GM21576 (cell line): ENCODE measurements around the gene C2orf81.
"Not testable (repeated sequence)": the region's sequence is repeated elsewhere in the genome, so short reads cannot be mapped to it uniquely, and the experiment has no call there.

Experiments used
- ATAC-seq: cut with Tn5 transposase; IDR thresholded peaks from one replicate; pipeline ENCODE4 v1.9.1; 2021; ENCODE audit warnings: mild to moderate bottlenecking, moderate library complexity; ENCODE audit not compliant: unreplicated experiment

The C2orf81 gene

DNA sequence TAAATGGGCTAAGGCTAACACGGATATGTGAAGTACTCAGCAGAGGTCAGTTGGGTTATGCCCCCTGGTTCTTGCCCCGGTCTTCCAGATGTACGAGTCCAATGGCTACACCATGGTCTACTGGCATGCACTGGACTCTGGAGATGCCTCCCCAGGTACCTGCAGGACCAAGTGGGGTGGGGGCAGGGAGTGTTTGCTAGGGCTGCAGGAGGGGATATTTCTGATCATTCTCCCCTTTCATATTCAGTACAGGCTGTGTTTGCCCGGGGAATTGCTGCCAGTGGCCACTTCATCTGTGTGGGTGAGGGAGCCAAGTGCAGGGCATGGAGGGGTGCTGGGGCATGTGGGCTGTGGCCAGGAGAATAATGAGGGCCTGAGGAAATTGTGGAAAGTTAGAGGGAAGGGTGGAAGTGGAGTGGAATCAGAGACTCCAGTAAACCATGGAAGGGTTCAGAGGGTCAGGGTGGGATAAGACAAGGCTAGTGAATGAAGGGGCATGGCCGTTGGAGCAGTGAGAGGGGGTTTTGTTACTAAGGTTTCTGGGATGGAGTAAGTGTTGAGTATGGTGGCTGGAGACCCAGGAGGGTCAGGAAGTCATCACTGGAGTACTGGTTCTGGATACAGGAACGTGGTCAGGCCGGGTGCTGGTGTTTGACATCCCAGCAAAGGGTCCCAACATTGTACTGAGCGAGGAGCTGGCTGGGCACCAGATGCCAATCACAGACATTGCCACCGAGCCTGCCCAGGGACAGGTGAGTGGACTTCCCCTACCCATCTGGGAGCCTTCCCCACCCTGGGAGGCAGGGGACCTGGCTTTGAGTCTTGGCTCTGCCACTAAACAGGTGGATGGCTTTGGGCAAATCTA is 2.0 kb upstream of the C2orf81 start:
- no peak for ATAC-seq

DNA sequence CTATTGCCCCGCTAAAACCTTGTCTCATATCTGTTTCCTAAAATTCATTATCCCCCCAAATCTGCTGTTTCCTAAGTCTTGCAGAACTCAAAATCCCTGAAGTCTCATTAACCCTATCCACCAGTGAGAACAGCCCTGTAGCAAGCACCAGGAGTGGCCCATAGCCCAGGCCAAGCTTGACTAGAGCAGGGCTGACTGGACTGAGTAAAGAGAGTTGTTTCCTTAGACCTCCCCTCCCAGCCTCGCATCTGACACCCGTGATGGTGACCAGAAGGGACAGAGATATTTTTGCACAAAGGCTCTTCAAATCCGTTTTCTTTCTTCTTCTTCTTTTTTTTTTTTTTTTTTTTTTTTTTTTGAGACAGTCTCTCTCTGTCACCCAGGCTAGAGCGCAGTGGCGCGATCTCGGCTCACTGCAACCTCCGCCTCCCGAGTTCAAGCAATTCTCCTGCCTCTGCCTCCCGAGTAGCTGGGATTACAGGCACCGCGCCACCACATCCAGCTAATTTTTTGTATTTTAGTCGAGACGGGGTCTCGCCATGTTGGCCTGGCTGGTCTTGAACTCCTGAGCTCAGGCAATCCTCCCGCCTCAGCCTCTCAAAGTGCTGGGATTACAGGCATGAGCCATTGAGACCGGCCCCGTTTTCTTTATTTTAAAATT is 846 bp downstream of the C2orf81 start:
- ATAC-seq, result not testable (repeated sequence)

DNA sequence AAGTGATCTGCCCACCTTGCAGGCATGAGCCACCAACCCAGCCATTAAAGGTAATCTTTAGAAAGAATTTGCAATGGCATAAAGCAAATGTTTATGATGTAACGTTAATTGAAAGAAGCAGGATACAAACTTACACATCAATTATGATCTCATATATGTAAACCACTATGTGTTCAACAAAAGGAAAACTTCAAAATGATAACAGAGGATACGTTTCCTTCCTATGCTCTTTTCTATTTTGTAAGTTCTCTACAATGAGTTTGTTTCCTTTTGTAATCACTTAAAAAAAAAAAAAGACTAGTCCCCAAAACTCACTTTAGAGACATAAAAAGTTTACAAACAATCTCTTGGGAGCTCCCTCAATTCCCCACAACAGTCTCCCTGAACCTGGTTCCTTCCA is 1.4 kb downstream of the C2orf81 start:
- no peak for ATAC-seq

DNA sequence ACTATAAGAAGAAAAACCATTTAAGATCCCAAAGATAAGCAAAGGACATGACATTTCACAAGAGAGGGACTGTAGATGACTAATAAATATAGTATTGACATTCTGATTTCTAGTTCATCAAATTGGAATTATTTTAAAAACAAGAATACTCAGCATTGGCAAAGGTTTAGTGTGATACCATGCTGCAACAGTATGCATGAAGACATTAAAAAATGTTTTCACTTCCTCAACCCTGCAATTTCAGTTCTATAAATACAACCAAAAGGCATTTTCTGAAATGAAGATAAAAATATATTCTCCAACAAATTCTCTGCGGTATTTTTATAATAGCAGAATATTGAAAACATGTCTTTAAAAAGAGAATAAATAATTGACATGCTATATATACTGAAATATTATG is 2.1 kb downstream of the C2orf81 start:
- no peak for ATAC-seq

DNA sequence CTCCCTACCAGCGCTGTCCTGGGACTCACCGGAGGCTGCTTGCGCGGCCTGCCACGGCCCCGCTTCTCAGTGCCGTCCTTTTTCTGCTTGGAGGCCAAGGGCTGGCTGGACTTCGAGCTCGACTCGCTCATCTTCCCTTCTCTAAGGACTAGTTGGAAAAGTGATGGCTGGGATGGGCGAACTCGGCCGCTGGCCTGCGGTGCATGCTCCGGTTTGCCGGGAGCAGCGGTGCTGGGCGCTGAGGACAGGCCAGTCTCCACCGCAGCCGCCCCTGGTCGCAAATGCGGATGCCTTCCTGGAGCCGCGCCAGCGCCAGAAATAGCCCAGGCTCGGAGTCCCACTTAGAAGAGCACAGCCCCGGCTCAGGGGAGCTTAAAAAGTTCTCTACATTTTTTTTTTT is 3.1 kb downstream of the C2orf81 start:
- ATAC-seq, result no peak

DNA sequence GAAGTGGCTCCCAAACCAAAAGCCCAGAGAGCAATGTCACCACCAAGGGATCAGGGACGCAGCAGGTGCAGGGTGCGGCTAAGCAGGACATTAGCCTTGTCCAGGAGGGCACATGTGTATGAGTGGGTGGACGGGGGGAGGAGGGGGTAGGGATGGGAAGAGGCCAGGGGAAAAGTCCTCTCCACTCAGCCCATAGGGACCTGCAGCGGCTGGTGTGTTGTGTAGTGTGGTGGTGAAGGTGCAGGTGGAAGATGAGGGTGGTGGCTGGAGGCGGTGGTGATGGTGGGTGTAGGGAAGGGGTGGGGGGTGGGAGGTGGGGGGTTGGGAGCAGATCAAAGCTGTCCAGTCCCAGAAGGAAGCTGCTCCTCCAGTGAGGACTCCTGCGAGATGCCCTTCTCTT is 3.7 kb downstream of the C2orf81 start:
- ATAC-seq, result no peak

DNA sequence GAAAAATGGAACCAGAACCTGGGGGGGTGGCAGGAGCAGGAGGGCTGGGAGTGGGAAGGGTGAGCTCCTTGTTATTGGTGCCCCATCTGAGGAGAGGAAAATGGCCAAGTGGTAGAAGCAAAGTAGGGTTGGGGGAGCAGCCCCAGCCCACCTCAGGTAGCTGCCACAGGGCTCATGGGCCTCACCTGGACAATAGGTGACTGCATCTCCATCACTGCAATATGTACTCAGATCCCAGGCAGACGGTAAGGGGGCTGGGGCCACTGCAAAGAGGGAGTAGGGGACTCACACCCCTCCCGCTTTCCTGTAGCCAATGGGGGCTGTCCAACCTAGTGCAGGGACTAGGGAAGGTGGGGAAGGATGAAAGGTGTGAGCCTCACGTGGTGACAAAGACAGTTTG is 4.2 kb downstream of the C2orf81 start:
- ATAC-seq, result no peak

DNA sequence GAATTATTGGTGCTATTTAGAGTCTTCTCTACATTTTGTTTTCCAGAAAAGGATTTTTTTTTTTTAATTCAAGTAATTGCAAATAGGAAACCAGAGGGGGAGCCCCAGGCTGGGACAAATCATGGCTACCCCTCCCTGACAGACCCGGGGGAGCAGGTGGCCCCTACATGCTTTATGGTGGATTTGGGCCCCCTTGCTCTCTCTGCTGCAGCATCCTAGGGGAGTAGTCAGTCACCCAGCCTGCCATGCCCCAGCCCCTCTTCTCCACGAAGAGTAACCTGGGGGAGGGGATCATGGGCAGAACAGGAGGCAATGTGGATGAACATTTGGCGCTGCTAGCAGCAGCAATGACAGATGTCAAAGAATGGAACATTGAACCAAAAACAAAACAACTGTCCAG is 4.6 kb downstream of the C2orf81 start:
- no peak for ATAC-seq

DNA sequence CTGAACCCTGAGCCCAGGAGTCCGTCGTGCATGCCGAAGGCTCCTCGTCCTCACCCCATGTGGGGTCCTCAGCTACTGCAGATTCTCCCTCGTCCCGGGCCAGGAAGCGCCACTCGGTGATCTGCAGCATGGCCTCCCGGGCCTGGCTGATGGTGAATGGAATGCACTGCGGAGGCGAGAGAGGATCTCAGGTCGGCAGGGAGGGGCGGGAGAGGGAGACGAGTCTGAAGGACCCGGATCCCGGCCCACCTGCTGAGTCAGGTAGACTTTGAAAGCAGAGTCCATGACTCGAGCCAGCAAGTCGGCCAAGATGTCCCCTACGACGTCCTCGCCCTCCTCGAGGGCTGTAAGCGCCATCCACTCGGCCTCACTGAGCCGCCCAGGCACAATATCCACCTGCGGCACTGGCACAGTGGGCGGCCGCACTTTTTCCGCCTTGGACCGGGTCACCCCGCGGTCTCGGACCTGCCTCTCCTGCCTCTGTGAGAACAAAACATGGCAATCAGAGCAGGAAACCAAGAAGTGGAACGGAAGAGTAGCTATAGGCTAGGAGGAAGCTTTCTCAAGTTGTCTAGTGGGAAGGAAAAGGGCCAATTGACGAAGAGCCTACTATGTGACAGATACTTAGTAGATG is 5.5 kb downstream of the C2orf81 start:
- ATAC-seq, result no peak

DNA sequence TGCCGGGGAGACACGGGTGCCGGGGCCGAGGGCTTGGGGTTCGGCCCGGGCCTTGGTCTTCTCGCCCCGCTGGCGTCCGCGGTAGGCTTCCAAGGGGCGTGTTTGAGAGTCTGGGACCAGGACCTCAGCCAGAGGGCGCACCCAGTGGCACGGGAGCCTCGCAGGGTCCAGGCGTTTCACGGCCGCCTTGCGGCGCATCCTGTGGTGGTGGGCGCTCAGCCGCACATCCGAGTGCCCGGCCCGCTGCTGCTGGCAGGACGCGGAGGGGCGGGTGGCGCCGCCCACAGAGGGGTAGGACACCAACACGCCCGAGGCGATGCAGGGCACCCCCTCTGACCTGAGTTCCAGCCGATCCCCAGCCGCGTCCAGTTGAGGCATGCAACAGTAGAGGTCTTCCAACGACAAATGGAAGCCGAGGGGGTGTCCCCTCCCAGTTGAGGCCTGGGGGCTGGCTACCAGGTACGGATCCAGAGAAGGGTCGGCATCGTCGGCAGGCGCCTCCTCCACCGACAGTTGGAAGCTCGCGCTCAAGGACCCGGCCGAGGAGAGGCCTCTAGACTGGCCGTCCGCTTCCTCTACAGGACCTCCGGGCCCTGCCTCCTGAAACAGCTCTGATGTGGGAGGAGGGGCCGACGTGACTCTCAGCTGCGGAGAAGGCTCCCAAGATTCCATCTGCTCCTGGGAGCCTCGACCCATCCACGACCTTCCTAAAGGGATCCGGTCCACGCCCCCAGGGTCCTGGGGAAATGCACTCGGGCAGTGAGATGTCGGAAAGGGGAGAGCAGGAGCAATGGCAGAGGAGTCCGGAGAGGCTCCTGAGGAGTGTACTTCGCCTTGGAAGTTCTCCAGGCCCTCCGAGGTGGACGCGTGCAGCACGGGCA is 6.3 kb downstream of the C2orf81 start:
- peak; percentile 40 for ATAC-seq

DNA sequence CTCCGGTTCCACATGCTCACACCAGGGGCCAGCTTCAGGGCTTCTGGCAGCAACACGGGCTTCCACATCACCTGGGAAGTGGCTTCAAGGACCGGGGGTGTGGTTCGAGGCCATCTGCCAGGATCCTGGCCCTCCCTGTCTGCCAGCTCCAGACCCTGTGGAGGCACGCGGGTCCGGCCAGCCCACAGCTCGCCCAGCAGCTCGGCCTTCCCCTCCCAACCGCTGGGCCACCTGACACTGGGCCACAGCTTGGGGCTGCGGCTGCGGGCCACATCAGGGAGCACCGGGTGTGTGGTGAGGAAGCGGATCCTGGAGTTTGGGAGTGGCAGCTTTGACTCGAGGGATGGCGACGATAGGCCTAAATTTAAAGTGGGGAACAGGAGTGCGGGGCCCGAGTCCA is 7.0 kb downstream of the C2orf81 start:
- ATAC-seq, result no peak

DNA sequence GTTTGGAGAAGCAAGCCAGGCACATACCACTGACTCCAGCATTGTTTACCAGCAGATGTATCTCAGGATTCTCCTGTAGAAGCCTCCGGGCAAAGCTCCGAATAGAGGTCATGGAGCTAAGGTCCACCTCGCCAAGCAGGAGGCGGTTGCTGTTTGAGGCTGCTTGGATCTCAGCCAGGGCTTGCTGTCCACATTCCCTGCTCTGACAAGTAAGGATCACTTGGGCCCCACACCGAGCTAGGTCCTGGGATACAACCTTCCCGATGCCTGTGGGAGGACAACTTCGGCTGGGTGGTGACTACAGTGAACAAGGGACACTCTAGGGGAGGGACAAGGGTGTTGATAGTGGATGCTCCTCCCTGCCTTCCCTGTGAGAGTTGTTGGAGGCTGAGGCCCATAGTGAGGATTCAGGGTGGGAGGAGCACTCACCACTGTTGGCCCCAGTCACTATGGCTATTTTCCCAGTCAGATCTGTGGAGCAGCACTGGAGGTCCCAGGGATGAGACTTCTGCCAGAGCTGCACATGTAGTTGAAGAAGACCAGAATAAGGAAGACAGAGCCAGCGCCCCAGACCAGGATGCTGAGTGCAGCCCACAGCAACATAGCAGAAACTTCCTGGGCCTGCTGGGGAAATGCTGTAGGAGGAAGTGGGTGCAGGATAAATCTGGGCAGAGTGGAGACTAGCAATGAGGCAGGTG is 8.3 kb downstream of the C2orf81 start:
- no peak for ATAC-seq

DNA sequence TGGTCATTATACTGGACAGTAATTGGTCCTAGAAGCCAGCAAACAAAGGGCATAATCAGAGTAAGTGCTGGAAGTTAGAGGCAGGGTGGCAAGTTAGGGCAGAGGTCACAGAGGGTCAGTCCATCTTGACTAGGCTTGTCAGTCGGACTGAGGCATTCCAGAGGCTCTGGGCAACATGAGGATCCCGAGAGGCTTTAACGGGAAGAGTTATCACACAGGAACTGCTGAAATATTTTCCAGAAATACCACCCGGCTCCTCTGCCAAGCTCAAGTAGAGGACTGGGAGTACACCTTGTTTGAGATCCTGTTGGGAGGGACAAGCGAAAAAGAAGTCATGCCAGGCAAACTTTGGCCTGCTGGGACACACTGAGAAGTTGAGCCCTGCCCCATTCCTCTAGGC is 13.7 kb downstream of the C2orf81 start:
- no peak for ATAC-seq

DNA sequence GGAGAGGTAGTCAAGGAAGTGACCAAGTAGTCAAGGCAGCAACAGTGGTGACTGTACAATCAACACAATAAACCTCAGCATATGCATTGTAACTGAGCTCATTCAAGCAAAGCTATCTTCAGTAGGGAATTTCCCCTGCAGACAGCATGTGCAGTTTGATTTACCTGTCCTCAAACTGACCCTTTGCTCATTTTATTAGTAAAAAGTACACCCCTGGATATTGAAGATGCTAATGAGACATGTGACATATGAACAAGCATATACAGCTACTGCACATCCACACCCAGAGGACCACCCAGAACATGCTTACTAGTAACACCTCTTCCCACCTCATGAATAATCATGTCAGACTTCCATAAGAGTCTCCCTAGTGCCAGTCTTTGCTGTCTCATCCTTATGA is 15.4 kb downstream of the C2orf81 start:
- ATAC-seq, result peak; percentile 67

DNA sequence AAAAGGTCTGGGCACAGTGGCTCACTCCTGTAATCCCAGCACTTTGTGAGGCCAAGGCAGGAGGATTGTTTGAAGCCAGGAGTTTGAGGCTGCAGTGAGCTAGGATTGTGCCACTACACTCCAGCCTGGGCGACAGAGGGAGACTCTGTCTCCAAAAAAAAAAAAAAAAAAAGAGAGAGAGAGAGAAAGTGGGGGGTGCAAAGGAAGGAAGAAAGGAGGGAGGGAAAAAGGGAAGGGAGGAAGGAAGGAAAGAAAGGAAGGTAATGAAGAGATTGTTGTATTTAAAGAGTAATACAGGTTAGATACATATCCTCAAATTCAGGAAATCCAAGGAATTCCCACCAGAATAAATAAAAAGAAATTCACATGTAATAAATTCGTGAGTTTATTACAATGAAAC is 19.5 kb downstream of the C2orf81 start:
- ATAC-seq, result no peak

DNA sequence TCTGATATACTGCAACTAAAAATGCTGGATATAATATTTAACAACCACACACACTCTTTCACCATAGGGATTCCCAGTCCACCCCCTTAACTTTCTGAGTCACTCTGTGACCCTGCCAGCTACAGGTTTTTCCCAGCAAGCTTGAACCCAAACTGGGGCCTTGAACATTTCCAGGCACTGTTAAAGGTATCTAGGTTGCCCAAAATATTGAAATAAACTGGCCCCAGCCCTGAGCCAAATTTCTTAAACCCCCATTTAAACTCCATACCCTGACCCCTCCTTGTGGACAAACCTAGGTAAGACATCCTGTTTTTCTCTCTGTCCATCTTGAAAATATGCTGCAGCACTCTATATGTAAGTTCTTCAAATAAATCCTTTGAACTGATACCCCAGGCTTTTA is 21.6 kb downstream of the C2orf81 start:
- ATAC-seq, result no peak

DNA sequence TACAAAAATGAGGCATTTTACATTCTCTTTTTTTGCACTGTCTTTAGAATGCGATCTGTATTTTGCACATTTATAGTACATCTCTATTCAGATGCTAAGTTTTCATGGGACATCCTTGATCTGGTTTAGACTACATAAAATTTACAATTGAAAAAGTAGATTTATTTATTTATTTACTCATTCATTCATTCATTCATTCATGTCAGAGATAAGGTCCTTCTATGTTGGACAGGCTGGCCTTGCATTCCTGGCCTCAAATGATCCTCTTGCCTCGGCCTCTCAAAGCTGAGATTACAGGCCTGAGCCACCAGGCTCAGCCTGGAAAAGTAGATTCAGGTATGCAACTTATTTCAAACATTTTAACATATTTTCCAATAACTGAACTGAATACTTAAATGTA is 25.3 kb downstream of the C2orf81 start:
- no peak for ATAC-seq

DNA sequence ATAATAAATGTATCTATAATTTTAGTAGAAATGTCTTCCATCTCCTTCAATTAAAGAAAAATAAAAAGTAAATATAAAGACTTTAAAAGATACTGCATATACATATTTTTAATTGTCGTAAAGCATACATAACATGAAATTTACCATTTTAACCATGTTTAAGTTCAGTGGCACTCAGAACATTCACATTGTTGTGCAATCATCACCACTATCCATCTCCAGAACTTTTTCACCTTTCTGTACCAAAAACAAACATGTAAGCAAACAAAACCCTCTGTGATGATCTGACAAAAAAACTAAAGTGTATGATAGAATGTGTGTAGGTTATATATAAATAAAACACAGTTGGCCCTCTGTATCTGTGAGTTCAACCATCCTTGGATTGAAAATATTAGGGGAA is 27.9 kb downstream of the C2orf81 start:
- no peak for ATAC-seq

DNA sequence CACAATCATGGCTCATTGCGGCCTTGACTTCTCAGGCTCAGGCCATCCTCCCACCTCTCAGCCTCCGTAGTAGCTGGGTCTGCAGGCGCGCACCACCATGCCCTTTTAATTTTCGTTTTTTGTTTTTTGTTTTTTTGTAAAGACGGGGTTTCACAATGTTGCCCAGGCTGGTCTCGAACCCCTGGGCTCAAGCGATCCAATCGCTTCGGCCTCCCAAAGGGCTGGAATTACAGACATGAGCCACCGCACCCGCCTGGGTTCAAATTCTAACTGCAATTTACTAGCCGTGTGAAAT is 29.0 kb downstream of the C2orf81 start:
- ATAC-seq, result no peak

DNA sequence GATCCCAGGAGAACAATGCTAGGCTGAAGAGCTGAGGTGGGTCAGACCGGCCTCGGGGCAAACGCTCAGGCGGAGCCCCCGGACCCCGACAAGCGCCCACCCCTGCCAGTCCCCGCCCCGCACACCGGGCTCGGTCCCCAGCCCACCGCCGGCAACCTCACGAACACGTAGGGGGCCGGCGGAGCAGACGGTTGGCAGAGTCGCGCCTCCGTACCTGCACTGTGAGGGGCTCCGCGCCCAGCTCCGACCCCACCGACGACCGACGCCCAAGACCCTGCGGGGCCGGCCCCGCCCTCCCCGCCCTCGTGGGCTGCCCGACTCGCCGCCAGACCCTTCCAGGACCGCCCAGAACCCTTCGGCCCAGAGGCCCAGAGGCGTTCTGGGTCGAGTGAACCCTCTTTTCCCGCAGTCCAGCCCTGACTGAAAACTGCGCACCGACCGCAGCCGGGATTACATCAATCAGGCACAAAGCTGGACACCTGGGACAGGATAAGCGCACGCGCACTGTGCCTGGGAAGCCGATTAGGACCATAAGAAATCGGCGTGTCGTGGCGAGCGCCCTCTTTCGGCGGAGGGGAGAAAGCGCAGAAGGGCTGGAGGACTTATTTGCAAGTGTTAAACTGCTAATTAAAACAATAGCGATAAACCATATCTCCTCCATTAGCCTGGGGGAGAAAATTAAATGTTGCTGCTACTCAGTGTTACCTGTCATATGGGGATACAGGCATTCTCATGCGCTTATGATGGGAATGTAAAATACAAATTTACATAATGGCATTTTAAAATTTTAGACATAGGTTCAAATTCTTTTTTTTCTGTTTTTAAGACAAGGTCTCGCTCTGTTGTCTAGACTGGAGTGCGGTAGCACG is 29.6 kb downstream of the C2orf81 start:
- peak; percentile 65 for ATAC-seq
